Tibial nerve (tissue), 4 donors: ENCODE data around the gene TAGLN2. TPM values are rescaled to one million over a fixed set of nuclear protein-coding genes. Genes with fewer than 3 reads are reported as not detected.

Experiments used
- DNase-seq, 2 donors: peaks; one replicate each; pipeline ENCODE4 v3.0.0-alpha.2; 2019; ENCODE audit warnings: low spot score in 2 of 2
- H3K27ac ChIP-seq, 4 donors: fragments of 200-600 bp; sonication (generic) in 3 of 4; one replicate each; pipeline ENCODE4 v1.5.1; 2017 to 2019; ENCODE audit warnings: mild to moderate bottlenecking in 1 of 4
- H3K27me3 ChIP-seq, 2 donors: fragments of 200-600 bp; sonication (generic) in 1 of 2; one replicate each; pipeline versions ENCODE4 v1.5.1 to v1.6.0; 2017 to 2019
- H3K36me3 ChIP-seq, 3 donors: fragments of 200-600 bp; sonication (generic); one replicate each; pipeline ENCODE4 v1.5.1; 2018 to 2019
- H3K4me1 ChIP-seq, 4 donors: fragments of 200-600 bp; sonication (generic) in 3 of 4; one replicate each; pipeline ENCODE4 v1.5.1; 2017 to 2019
- H3K4me3 ChIP-seq, 4 donors: fragments of 200-600 bp; sonication (generic) in 3 of 4; one replicate each; pipeline ENCODE4 v1.5.1; 2017 to 2019; ENCODE audit warnings: mild to moderate bottlenecking in 1 of 4, moderate library complexity in 1 of 4
- H3K9me3 ChIP-seq, 4 donors: fragments of 200-600 bp; sonication (generic) in 3 of 4; one replicate each; pipeline ENCODE4 v1.5.1; 2017 to 2019
- EP300 ChIP-seq, 2 donors: sonication (generic); formaldehyde crosslinking; IDR thresholded peaks; one replicate each; pipeline ENCODE4 v1.6.1; 2017; ENCODE audit warnings: antibody characterized with exemption in 2 of 2, mild to moderate bottlenecking in 1 of 2
- POLR2A ChIP-seq, 2 donors: fragments of 450-650 bp; IDR thresholded peaks; one replicate each; pipeline ENCODE4 v1.6.1; 2017; ENCODE audit warnings: antibody characterized with exemption in 2 of 2, mild to moderate bottlenecking in 2 of 2, moderate library complexity in 2 of 2
- WGBS, 2 donors: methylation state at CpG; one replicate each; pipeline ENCODE4 v1.1.5; 2018; 5-methylcytosine and 5-hydroxymethylcytosine counted together
- total RNA-seq, 4 donors: library from RNA; depleted of rRNA; stranded (reverse); fragments of >200 nt; gene quantifications; one replicate each; pipeline ENCODE4 v1.1.0, GENCODE V29; 2016
- TF ChIP-seq, protein P1 (sequence below), 5 experiments: fragments of 200-600 bp in 3 of 5; fragments of 450-650 bp in 2 of 5; sonication (generic) in 3 of 5; IDR thresholded peaks; one replicate each; pipeline ENCODE4 v1.5.1; 2016 to 2019; ENCODE audit warnings: antibody characterized with exemption in 5 of 5, mild to moderate bottlenecking in 3 of 5, moderate library complexity in 2 of 5

TAGLN2 gene
- total RNA-seq, 4 donors from 2014 or later, result 149 to 205 (median 168) TPM

DNA sequence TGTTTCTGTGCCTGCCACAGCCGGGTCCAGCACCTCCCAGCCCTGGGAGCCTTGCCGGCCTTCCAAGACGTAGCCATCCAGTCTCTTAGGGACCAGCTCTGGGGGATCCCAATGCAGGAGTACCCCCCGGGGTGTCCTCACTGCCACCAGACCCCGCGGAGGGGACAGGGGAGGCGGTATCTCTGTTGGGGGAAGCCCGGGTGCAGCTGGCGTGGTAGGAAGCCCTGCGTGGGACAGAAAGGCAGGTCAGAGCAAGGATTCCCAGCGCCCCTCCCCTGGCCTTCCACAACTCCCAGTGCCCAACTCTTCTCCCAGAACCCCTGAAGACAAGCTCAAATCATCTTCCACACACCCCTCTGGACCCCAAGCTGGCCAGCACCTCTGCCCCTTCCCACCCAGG lies 4.9 kb upstream of the TAGLN2 start:
- Histone ChIP-seq H3K27ac (no peak overlapping the region), H3K4me3 (no peak overlapping the region), H3K36me3 (no peaks in the 10 kb centered on the region), H3K9me3 (no peaks in the 10 kb centered on the region), H3K4me1 (peaks cover 0 to 9% (median 8%) of the 10 kb centered on the region in 4 donors), H3K27me3 (no peaks in the 10 kb centered on the region)
- no peak for DNase-seq
- 89 to 90% methylated on average over 11 of the region's 11 CpGs for WGBS, 2 donors
- TF ChIP-seq, protein P1, sequence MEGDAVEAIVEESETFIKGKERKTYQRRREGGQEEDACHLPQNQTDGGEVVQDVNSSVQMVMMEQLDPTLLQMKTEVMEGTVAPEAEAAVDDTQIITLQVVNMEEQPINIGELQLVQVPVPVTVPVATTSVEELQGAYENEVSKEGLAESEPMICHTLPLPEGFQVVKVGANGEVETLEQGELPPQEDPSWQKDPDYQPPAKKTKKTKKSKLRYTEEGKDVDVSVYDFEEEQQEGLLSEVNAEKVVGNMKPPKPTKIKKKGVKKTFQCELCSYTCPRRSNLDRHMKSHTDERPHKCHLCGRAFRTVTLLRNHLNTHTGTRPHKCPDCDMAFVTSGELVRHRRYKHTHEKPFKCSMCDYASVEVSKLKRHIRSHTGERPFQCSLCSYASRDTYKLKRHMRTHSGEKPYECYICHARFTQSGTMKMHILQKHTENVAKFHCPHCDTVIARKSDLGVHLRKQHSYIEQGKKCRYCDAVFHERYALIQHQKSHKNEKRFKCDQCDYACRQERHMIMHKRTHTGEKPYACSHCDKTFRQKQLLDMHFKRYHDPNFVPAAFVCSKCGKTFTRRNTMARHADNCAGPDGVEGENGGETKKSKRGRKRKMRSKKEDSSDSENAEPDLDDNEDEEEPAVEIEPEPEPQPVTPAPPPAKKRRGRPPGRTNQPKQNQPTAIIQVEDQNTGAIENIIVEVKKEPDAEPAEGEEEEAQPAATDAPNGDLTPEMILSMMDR (IDR thresholded peaks at IDR 0.05), result no peak
- no peak for TF ChIP-seq POLR2A (IDR thresholded peaks at IDR 0.05)
- no peak for TF ChIP-seq EP300 (IDR thresholded peaks at IDR 0.05)

GRCh38 chr1:159929155-159930051 lies 4.1 kb upstream of the TAGLN2 start:
- no peak for DNase-seq
- Histone ChIP-seq H3K4me3 (no peak overlapping the region), H3K36me3 (no peaks in the 10 kb centered on the region), H3K4me1 (peaks cover 0 to 9% (median 8%) of the 10 kb centered on the region in 4 donors), H3K27ac (no peak overlapping the region), H3K27me3 (no peaks in the 10 kb centered on the region), H3K9me3 (no peaks in the 10 kb centered on the region)
- TF ChIP-seq, protein P1 (IDR thresholded peaks at IDR 0.05), result no peak
- TF ChIP-seq EP300 (IDR thresholded peaks at IDR 0.05), result no peak
- no peak for TF ChIP-seq POLR2A (IDR thresholded peaks at IDR 0.05)
- WGBS, 2 donors, result 78 to 79% methylated on average over 48 of the region's 48 CpGs

GRCh38 chr1:159928491-159929050 lies 3.3 kb upstream of the TAGLN2 start:
- 90 to 95% methylated on average over 18 of the region's 18 CpGs for WGBS, 2 donors
- Histone ChIP-seq H3K4me1 (peaks cover 0 to 14% (median 10%) of the 10 kb centered on the region in 4 donors), H3K9me3 (no peaks in the 10 kb centered on the region), H3K4me3 (no peak overlapping the region), H3K27ac (no peak overlapping the region), H3K36me3 (no peaks in the 10 kb centered on the region), H3K27me3 (no peaks in the 10 kb centered on the region)
- no peak for DNase-seq
- TF ChIP-seq, protein P1 (IDR thresholded peaks at IDR 0.05), result no peak

DNA sequence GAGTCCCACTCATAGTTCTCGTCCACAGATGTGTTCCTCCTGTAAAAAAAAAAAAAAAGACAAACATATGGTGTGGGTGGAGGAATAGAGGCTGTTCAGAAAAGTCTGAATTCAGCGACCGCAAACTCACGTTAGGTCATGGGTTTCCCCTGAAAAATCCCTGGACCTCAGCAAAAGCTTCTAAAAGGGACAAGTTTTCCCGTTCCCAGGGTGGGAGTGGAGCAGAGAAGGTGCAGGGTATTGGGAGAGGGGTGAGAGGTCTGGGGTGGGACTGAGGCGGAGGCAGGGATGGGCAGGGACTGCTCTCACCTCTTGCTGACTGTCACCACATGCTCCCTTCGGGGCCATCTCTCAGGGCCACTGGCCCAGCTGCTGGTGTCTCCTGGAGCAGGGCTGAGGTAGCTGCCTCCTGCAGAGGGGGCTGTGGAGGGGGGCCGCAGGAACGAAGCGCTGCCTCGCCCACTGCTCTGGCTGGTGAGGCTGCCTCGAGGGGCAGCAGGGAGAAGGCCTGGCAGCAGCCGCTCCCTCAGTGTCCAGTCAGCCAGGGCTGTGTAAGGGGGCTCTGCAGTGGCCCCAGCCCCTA lies 2.6 kb upstream of the TAGLN2 start:
- DNase-seq, result no peak
- H3K4me1 ChIP-seq, result peaks cover 0 to 20% (median 15%) of the 10 kb centered on the region in 4 donors
- no peaks in the 10 kb centered on the region for H3K36me3 ChIP-seq
- H3K27me3 ChIP-seq, result no peaks in the 10 kb centered on the region
- H3K27ac ChIP-seq, result no peak overlapping the region
- WGBS, 2 donors, result 58 to 64% methylated on average over 7 to 13 of the region's 13 CpGs
- no peaks in the 10 kb centered on the region for H3K9me3 ChIP-seq
- no peak overlapping the region for H3K4me3 ChIP-seq
- TF ChIP-seq POLR2A (IDR thresholded peaks at IDR 0.05), result no peak
- no peak for TF ChIP-seq EP300 (IDR thresholded peaks at IDR 0.05)
- TF ChIP-seq, protein P1 (IDR thresholded peaks at IDR 0.05), result no peak
